ENCODE measurements around the gene USP25. TPM values are rescaled to one million over a fixed set of nuclear protein-coding genes. Genes with fewer than 3 reads are reported as not detected.

The USP25 gene
- total and polyA plus RNA-seq, 7 donors = 20.0 to 149 (median 104) TPM

GRCh38 chr21:15843766-15844165 is 114.0 kb downstream of the USP25 start:
- Histone ChIP-seq H3K27me3 (ENCODE audit: insufficient read depth in 3 of 3, low read length in 2 of 3) (no peaks in the 10 kb centered on the region), H3K36me3 (ENCODE audit: insufficient read depth in 1 of 2, low read depth in 1 of 2) (peaks cover 3 to 46% of the 10 kb centered on the region in 2 donors), H3K4me3 (no peak overlapping the region), H3K9me3 (no peaks in the 10 kb centered on the region), H3K4me1 (no peaks in the 10 kb centered on the region), H3K27ac (no peak overlapping the region)
- no peak for ATAC-seq
- DNase-seq = no peak
- intact Hi-C loops (cut with DNase I) = no loop called here
- WGBS, 3 donors = 93 to 97% (median 93%) methylated on average over 1 of the region's 1 CpG
- no peak for TF ChIP-seq CTCF (IDR thresholded peaks at IDR 0.05)

- ATAC-seq (no peak), DNase-seq (no peak)
- intact Hi-C loops (cut with DNase I) = no loop called here
- H3K27me3 ChIP-seq (ENCODE audit: insufficient read depth in 3 of 3, low read length in 2 of 3) = no peaks in the 10 kb centered on the region
- H3K9me3 ChIP-seq = no peaks in the 10 kb centered on the region
- peaks cover 3 to 43% of the 10 kb centered on the region in 2 donors for H3K36me3 ChIP-seq (ENCODE audit: insufficient read depth in 1 of 2, low read depth in 1 of 2)
- no peak overlapping the region for H3K4me3 ChIP-seq
- TF ChIP-seq CTCF (IDR thresholded peaks at IDR 0.05) = no peak
- no peak overlapping the region for H3K27ac ChIP-seq
- no peaks in the 10 kb centered on the region for H3K4me1 ChIP-seq
- 76 to 87% (median 84%) methylated on average over 4 of the region's 4 CpGs for WGBS, 3 donors
These were observed 119.1 kb downstream of the USP25 start for GRCh38 chr21:15848634-15849560.

- ATAC-seq (no peak), DNase-seq (no peak)
- no peak for TF ChIP-seq CTCF (IDR thresholded peaks at IDR 0.05)
- Histone ChIP-seq H3K9me3 (no peaks in the 10 kb centered on the region), H3K4me1 (no peaks in the 10 kb centered on the region), H3K27me3 (ENCODE audit: insufficient read depth in 3 of 3, low read length in 2 of 3) (no peaks in the 10 kb centered on the region), H3K27ac (no peak overlapping the region), H3K36me3 (ENCODE audit: insufficient read depth in 1 of 2, low read depth in 1 of 2) (peaks cover 3 to 47% of the 10 kb centered on the region in 2 donors), H3K4me3 (no peak overlapping the region)
- intact Hi-C loops (cut with DNase I) = no loop called here
- WGBS, 3 donors = 94 to 97% (median 97%) methylated on average over 2 of the region's 2 CpGs
These were observed 120.1 kb downstream of the USP25 start for GRCh38 chr21:15849927-15850326.

GRCh38 chr21:15850645-15851044 is 120.9 kb downstream of the USP25 start:
- DNase-seq = no peak
- no peak for TF ChIP-seq CTCF (IDR thresholded peaks at IDR 0.05)
- Histone ChIP-seq H3K27me3 (ENCODE audit: insufficient read depth in 3 of 3, low read length in 2 of 3) (no peaks in the 10 kb centered on the region), H3K4me1 (no peaks in the 10 kb centered on the region), H3K36me3 (ENCODE audit: insufficient read depth in 1 of 2, low read depth in 1 of 2) (peaks cover 3 to 54% of the 10 kb centered on the region in 2 donors), H3K27ac (no peak overlapping the region), H3K9me3 (no peaks in the 10 kb centered on the region), H3K4me3 (no peak overlapping the region)
- intact Hi-C loops (cut with DNase I) = no loop called here
- peak in 1 of 4 donors; percentile 46 for ATAC-seq
- 68 to 76% (median 70%) methylated on average over 1 of the region's 1 CpG for WGBS, 3 donors

Measured in psoas muscle (tissue), 8 donors.